ENCODE measurements around the gene HSPA1B.
"Not testable (repeated sequence)": the region's sequence is repeated elsewhere in the genome, so short reads cannot be mapped to it uniquely, and the experiment has no call there.

The HSPA1B gene

DNA sequence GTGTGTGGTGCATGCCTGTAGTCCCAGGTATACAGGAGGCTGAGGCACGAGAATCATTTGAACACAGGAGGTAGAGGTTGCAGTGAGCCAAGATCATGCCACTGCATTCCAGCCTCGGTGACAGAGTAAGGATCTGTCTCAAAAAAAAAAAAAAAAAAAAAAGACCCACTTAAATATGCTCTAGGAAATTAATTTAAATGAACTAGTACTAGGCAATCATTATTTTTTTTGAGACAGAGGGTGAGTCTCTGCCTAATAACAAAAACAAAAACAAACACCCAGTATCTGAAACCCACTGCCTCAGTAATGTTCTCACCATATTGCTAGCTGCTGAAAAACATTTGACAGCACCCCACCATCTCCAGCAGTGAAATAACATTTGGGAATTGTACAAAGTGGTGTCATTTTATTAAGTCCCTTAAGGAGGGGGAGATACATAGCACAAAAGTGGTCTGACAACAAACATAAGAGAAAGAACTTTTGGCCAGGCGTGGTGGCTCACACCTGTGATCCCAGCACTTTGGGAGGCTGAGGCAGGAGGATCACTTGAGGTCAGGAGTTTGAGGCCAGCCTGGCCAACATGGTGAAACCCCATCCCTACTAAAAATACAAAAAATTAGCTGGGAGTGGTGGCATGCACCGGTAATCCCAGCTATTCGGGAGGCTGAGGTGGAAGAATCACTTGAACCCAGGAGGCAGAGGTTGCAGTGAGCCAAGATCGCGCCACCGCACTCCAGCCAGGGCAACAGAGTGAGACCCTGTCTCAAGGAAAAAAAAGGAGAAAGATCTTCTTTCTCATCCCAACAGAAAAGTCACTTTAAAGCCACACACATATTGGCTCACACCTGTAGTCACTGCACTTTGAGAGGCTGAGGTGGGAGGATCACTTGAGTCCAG is 26.3 kb upstream of the HSPA1B start:
- H3K9ac ChIP-seq (ENCODE audit: low read length in 2 of 2); H3K27me3 ChIP-seq (ENCODE audit: control insufficient read depth in 1 of 2, insufficient read depth in 2 of 2, low read length in 2 of 2); H3K9me3 ChIP-seq (ENCODE audit: control insufficient read depth in 2 of 2, low read length in 2 of 2); H3K36me3 ChIP-seq (ENCODE audit: control insufficient read depth in 2 of 2, insufficient read depth in 2 of 2, low read length in 2 of 2); H3K4me1 ChIP-seq (ENCODE audit: control insufficient read depth, insufficient read depth, low read length); H3K4me3 ChIP-seq (ENCODE audit: low read length in 2 of 2); H3K27ac ChIP-seq (ENCODE audit: low read length): not testable (repeated sequence)

DNA sequence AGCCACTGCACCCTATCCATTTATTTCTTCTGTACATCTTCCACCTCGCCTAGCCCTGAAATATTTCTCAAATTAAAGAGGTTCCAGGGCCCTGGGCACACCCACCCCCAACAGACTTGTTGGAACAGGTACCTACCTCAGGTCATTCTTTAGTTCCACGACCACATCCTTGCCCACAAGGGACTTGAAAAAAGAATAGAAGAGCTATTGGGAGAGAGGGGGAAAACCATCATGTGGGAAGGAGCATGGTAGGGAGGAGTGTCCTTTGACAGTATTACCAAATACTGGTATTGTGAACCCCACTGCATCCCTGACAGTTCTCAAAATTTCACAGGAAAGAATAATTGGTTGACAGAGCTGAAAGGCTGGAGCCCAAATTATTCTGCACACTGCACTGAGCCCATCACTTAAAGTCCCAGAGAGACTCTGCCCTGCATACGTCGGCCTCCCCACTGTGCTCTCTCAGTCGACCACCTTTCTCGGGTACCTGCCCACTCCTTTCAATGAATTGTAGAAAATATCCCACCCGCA is 21.5 kb upstream of the HSPA1B start:
- Histone ChIP-seq H3K27me3 (ENCODE audit: control insufficient read depth in 1 of 2, insufficient read depth in 2 of 2, low read length in 2 of 2) (no peaks in the 10 kb centered on the region), H3K4me1 (ENCODE audit: control insufficient read depth, insufficient read depth, low read length) (peaks cover 12% of the 10 kb centered on the region), H3K27ac (ENCODE audit: low read length) (peak overlapping the region; percentile 96), H3K9me3 (ENCODE audit: control insufficient read depth in 2 of 2, low read length in 2 of 2) (no peaks in the 10 kb centered on the region), H3K4me3 (ENCODE audit: low read length in 2 of 2) (peak overlapping the region; percentile 60 to 84), H3K9ac (ENCODE audit: low read length in 2 of 2) (peak overlapping the region; percentile 73 to 86), H3K36me3 (ENCODE audit: control insufficient read depth in 2 of 2, insufficient read depth in 2 of 2, low read length in 2 of 2) (peaks cover 0 to 2% of the 10 kb centered on the region in 2 donors)

DNA sequence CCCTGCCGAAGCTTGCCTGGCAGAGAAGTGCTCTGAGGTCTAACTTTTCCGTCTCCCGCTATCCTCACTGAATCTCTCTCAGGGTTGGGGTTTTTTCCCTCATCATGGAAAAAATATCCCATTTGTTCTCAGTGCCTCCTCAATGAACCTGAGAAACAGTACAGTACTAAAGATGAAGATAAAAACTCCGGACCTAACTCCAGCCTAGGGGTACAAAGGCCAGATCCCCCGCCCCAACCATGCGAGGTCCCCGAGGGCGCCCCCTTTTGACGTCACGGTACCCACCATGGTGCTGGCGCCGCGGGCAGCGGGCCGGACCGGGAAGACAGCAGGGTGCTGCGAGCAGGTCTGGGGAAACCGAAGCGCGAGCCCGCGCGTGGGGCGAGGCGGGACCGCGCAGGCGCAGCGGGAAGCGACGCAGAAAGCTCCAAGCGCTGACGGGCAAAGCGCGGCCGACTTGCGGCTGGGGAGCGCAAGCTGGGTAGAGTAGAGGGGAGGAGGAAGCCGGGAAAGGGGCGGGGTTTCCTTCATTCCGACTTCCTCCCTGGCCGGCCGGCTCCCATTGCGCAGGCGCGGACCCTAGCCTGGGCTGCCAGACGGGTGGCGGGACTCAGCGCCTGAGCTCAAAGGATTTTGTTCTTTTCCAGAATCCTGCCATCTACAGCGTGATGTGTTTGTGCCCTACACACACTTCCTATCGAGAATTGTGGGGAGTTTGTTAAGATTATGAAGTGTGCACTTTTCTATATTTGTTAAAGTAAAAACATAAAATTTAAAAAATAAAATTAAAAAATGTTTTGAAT is 20.9 kb upstream of the HSPA1B start, which contains the start of gene LSM2:
Gene LSM2 (minus strand): TSS at position 497 of the 803 bp plus-strand sequence. CDS start 209 bp downstream, at position 288.
- Histone ChIP-seq H3K9me3 (ENCODE audit: control insufficient read depth in 2 of 2, low read length in 2 of 2) (no peaks in the 10 kb centered on the region), H3K27me3 (ENCODE audit: control insufficient read depth in 1 of 2, insufficient read depth in 2 of 2, low read length in 2 of 2) (no peaks in the 10 kb centered on the region), H3K27ac (ENCODE audit: low read length) (peak within 1 kb of the TSS; percentile 96), H3K4me3 (ENCODE audit: low read length in 2 of 2) (peak within 1 kb of the TSS; percentile 60 to 84), H3K4me1 (ENCODE audit: control insufficient read depth, insufficient read depth, low read length) (peaks cover 12% of the 10 kb centered on the region), H3K9ac (ENCODE audit: low read length in 2 of 2) (peak within 1 kb of the TSS; percentile 73 to 86), H3K36me3 (ENCODE audit: control insufficient read depth in 2 of 2, insufficient read depth in 2 of 2, low read length in 2 of 2) (peaks cover 0 to 2% of the 10 kb centered on the region in 2 donors)

DNA sequence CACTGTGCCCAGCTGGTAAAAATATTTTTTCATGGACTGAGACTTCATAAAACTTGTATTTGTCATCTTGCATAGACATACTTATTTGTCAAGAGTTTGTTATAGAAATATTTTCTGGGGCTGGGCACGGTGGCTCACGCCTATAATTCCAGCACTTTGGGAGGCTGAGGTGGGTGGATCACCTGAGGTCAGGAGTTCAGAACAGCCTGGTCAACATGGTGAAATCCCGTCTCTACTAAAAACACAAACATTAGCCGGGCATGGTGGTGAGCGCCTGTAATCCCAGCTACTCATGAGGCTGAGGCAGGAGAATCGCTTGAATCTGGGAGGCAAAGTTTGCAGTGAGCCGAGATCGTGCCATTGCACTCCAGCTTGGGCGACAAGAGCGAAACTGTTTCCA is 18.9 kb upstream of the HSPA1B start:
- peaks cover 12% of the 10 kb centered on the region for H3K4me1 ChIP-seq (ENCODE audit: control insufficient read depth, insufficient read depth, low read length)
- H3K27me3 ChIP-seq (ENCODE audit: control insufficient read depth in 1 of 2, insufficient read depth in 2 of 2, low read length in 2 of 2); H3K9me3 ChIP-seq (ENCODE audit: control insufficient read depth in 2 of 2, low read length in 2 of 2); H3K9ac ChIP-seq (ENCODE audit: low read length in 2 of 2); H3K4me3 ChIP-seq (ENCODE audit: low read length in 2 of 2); H3K36me3 ChIP-seq (ENCODE audit: control insufficient read depth in 2 of 2, insufficient read depth in 2 of 2, low read length in 2 of 2); H3K27ac ChIP-seq (ENCODE audit: low read length): not testable (repeated sequence)

DNA sequence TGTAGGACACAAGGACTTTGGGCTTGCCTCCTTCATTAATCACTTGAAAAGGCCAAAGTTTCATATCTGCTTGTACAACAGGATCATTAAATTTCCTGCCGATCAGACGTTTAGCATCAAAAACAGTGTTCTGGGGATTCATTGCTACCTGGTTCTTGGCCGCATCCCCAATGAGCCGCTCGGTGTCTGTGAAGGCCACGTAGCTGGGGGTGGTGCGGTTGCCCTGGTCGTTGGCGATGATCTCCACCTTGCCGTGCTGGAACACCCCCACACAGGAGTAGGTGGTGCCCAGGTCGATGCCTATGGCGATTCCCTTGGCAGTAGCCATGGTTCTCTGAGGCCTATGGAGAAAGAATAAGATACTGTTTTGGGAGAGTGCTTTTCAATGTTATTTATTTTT is 15.9 kb upstream of the HSPA1B start:
- H3K9me3 ChIP-seq (ENCODE audit: control insufficient read depth in 2 of 2, low read length in 2 of 2), result no peaks in the 10 kb centered on the region
- H3K36me3 ChIP-seq (ENCODE audit: control insufficient read depth in 2 of 2, insufficient read depth in 2 of 2, low read length in 2 of 2), result no peaks in the 10 kb centered on the region
- no peak overlapping the region for H3K9ac ChIP-seq (ENCODE audit: low read length in 2 of 2)
- H3K4me3 ChIP-seq (ENCODE audit: low read length in 2 of 2), result no peak overlapping the region
- no peak overlapping the region for H3K27ac ChIP-seq (ENCODE audit: low read length)
- H3K4me1 ChIP-seq (ENCODE audit: control insufficient read depth, insufficient read depth, low read length), result peaks cover 8% of the 10 kb centered on the region
- H3K27me3 ChIP-seq (ENCODE audit: control insufficient read depth in 1 of 2, insufficient read depth in 2 of 2, low read length in 2 of 2), result no peaks in the 10 kb centered on the region

DNA sequence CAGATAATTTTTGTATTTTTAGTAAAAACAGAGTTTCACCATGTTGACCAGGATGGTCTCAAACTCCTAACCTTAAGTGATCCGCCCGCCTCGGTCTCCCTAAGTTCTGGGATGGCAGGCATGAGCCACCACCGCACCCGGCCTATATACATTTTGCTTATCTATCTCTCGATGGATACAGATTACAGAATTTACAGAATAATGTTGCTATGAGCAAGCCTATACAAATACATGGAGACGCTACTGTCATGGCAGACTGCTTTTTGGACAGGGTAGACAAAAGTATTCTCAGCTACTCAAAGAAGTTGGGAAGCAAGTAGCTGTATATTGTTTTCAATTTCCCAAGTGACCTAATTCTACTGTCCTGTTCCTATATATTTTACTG is 14.1 kb upstream of the HSPA1B start:
- H3K27me3 ChIP-seq (ENCODE audit: control insufficient read depth in 1 of 2, insufficient read depth in 2 of 2, low read length in 2 of 2), result no peaks in the 10 kb centered on the region
- peaks cover 0 to 4% of the 10 kb centered on the region in 2 donors for H3K9me3 ChIP-seq (ENCODE audit: control insufficient read depth in 2 of 2, low read length in 2 of 2)

DNA sequence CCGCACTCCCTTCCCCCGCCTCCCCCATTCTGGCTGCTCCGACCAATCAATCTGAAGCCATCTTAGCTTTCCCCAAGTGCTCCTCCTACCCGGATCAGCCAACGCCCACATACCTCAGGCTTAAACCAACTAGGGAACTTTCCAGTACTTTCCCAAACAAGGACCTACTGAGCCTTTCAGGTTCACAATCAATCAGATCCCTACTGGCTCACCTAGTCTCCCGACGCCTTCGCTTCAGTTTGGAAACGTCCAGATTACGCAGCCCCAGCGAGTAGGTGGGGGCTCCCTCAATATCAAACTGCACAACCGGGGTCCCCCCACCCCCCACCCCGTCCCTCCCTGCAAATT is 12.9 kb upstream of the HSPA1B start:
- Histone ChIP-seq H3K36me3 (ENCODE audit: control insufficient read depth in 2 of 2, insufficient read depth in 2 of 2, low read length in 2 of 2) (no peaks in the 10 kb centered on the region), H3K27ac (ENCODE audit: low read length) (peak overlapping the region; percentile 98), H3K9me3 (ENCODE audit: control insufficient read depth in 2 of 2, low read length in 2 of 2) (peaks cover 0 to 4% of the 10 kb centered on the region in 2 donors), H3K9ac (ENCODE audit: low read length in 2 of 2) (peak overlapping the region; percentile 36 to 70), H3K4me1 (ENCODE audit: control insufficient read depth, insufficient read depth, low read length) (peaks cover 7% of the 10 kb centered on the region), H3K27me3 (ENCODE audit: control insufficient read depth in 1 of 2, insufficient read depth in 2 of 2, low read length in 2 of 2) (no peaks in the 10 kb centered on the region), H3K4me3 (ENCODE audit: low read length in 2 of 2) (peak overlapping the region; percentile 56 to 86)

More for the DNA sequence above, 14.1 kb upstream of the HSPA1B start:
- peak overlapping the region; percentile 84 for H3K27ac ChIP-seq (ENCODE audit: low read length)
- no peaks in the 10 kb centered on the region for H3K36me3 ChIP-seq (ENCODE audit: control insufficient read depth in 2 of 2, insufficient read depth in 2 of 2, low read length in 2 of 2)
- peaks cover 7% of the 10 kb centered on the region for H3K4me1 ChIP-seq (ENCODE audit: control insufficient read depth, insufficient read depth, low read length)
- H3K4me3 ChIP-seq (ENCODE audit: low read length in 2 of 2), result peak overlapping the region in 1 of 2 donors; percentile 44
- H3K9ac ChIP-seq (ENCODE audit: low read length in 2 of 2), result peak overlapping the region; percentile 69

DNA sequence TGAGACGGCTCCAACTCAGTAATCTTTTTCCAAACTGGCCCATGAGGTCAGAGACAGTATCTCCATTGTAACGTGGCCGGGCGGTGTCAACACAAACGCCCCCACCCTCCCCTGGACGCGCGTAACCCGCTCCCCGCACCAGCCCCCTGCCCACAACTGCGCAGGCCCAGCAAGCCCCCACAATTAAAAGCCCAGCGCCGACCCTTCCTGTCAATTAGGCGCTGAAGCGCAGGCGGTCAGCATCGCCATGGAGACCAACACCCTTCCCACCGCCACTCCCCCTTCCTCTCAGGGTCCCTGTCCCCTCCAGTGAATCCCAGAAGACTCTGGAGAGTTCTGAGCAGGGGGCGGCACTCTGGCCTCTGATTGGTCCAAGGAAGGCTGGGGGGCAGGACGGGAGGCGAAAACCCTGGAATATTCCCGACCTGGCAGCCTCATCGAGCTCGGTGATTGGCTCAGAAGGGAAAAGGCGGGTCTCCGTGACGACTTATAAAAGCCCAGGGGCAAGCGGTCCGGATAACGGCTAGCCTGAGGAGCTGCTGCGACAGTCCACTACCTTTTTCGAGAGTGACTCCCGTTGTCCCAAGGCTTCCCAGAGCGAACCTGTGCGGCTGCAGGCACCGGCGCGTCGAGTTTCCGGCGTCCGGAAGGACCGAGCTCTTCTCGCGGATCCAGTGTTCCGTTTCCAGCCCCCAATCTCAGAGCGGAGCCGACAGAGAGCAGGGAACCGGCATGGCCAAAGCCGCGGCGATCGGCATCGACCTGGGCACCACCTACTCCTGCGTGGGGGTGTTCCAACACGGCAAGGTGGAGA is 12.3 kb upstream of the HSPA1B start, which contains the start of the genes HSPA1A and HSPA1L:
Gene HSPA1A (plus strand): TSS at position 519 of the 814 bp plus-strand sequence. CDS start 214 bp downstream, at position 733.
Gene HSPA1L (minus strand): TSS at position 259 of the 814 bp plus-strand sequence. CDS start 3,311 bp downstream, outside the sequence.
- Histone ChIP-seq H3K4me1 (ENCODE audit: control insufficient read depth, insufficient read depth, low read length) (peaks cover 7% of the 10 kb centered on the region), H3K36me3 (ENCODE audit: control insufficient read depth in 2 of 2, insufficient read depth in 2 of 2, low read length in 2 of 2) (no peaks in the 10 kb centered on the region), H3K9me3 (ENCODE audit: control insufficient read depth in 2 of 2, low read length in 2 of 2) (peaks cover 0 to 4% of the 10 kb centered on the region in 2 donors), H3K4me3 (ENCODE audit: low read length in 2 of 2) (peak within 1 kb of the TSS; percentile 77 to 86), H3K27me3 (ENCODE audit: control insufficient read depth in 1 of 2, insufficient read depth in 2 of 2, low read length in 2 of 2) (no peaks in the 10 kb centered on the region), H3K27ac (ENCODE audit: low read length) (peak within 1 kb of the TSS; percentile 98), H3K9ac (ENCODE audit: low read length in 2 of 2) (peak within 1 kb of the TSS; percentile 82 to 87)

DNA sequence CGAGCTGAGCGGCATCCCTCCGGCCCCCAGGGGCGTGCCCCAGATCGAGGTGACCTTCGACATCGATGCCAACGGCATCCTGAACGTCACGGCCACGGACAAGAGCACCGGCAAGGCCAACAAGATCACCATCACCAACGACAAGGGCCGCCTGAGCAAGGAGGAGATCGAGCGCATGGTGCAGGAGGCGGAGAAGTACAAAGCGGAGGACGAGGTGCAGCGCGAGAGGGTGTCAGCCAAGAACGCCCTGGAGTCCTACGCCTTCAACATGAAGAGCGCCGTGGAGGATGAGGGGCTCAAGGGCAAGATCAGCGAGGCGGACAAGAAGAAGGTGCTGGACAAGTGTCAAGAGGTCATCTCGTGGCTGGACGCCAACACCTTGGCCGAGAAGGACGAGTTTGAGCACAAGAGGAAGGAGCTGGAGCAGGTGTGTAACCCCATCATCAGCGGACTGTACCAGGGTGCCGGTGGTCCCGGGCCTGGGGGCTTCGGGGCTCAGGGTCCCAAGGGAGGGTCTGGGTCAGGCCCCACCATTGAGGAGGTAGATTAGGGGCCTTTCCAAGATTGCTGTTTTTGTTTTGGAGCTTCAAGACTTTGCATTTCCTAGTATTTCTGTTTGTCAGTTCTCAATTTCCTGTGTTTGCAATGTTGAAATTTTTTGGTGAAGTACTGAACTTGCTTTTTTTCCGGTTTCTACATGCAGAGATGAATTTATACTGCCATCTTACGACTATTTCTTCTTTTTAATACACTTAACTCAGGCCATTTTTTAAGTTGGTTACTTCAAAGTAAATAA is 10.2 kb upstream of the HSPA1B start:
- H3K9me3 ChIP-seq (ENCODE audit: control insufficient read depth in 2 of 2, low read length in 2 of 2); H3K27me3 ChIP-seq (ENCODE audit: control insufficient read depth in 1 of 2, insufficient read depth in 2 of 2, low read length in 2 of 2); H3K36me3 ChIP-seq (ENCODE audit: control insufficient read depth in 2 of 2, insufficient read depth in 2 of 2, low read length in 2 of 2); H3K9ac ChIP-seq (ENCODE audit: low read length in 2 of 2): not testable (repeated sequence)
- peak overlapping the region; percentile 58 for H3K27ac ChIP-seq (ENCODE audit: low read length)
- peak overlapping the region; percentile 71 to 80 for H3K4me3 ChIP-seq (ENCODE audit: low read length in 2 of 2)
- peaks cover 17% of the 10 kb centered on the region for H3K4me1 ChIP-seq (ENCODE audit: control insufficient read depth, insufficient read depth, low read length)

All from stomach smooth muscle (tissue), 2 donors.